Measurements from ENCODE around the gene GTF2F2. TPM values are rescaled to one million over a fixed set of nuclear protein-coding genes. Genes with fewer than 3 reads are reported as not detected.
"Not testable (repeated sequence)": the region's sequence is repeated elsewhere in the genome, so short reads cannot be mapped to it uniquely, and the experiment has no call there.

The GTF2F2 gene
- total RNA-seq, 1 donor from 2014 or later = 19.9 TPM

DNA sequence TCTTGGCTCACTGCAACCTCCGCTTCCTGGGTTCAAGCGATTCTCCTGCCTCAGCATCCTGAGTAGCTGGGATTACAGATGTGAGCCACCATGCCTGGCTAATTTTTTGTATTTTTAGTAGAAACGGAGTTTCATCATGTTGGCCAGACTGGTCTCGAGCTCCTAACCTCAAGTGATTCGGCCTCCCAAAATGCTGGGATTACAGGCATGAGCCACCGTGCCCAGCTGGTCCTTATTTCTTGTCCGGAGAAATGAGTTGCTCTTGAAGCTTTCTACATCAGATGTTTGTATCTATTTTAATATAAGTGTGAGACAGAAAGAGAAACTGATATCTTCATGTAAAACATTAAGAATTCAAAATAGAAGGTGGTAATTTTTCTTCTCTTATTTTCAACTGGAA is 124.4 kb downstream of the GTF2F2 start:
- intact Hi-C loops (cut with micrococcal nuclease) = not testable (repeated sequence)

DNA sequence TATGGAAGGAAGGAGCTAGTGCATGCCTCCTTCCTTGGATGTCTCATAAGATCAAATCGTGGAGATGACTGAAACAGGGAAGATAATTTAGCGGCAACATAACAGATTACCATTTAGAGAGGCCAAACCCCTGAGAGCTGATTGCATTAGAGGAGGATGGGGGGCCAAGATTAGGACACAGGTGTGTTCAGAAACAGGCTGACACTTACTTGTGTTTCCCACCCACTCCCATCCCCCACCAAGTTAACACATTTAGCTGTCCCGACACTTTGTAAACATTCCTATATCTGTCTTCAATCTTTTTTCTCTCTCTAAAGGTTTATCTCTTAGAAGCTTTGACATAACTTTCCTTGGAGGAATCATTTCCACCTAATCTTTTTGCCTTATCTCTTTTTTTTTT is 129.4 kb downstream of the GTF2F2 start:
- intact Hi-C loops (cut with micrococcal nuclease) = no loop called here

DNA sequence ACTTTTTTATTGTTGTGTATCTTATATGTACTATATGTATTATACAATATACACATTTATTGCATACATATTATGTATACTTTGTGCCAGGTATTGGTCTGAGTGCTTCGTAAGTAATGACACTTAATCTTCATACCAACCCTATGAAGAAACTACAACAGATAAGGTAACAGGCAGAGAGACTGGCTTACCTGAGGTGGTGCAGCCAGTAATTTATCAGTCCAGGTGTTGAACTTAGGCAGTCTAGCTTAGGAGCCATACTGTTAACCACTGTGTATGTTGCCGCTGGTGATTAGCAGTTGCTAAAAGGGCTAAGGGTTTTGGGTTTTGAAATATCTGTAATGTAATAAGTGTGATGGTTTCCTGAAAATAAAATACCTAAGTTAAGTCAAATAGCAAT is 134.1 kb downstream of the GTF2F2 start:
- intact Hi-C loops (cut with micrococcal nuclease) = no loop called here

DNA sequence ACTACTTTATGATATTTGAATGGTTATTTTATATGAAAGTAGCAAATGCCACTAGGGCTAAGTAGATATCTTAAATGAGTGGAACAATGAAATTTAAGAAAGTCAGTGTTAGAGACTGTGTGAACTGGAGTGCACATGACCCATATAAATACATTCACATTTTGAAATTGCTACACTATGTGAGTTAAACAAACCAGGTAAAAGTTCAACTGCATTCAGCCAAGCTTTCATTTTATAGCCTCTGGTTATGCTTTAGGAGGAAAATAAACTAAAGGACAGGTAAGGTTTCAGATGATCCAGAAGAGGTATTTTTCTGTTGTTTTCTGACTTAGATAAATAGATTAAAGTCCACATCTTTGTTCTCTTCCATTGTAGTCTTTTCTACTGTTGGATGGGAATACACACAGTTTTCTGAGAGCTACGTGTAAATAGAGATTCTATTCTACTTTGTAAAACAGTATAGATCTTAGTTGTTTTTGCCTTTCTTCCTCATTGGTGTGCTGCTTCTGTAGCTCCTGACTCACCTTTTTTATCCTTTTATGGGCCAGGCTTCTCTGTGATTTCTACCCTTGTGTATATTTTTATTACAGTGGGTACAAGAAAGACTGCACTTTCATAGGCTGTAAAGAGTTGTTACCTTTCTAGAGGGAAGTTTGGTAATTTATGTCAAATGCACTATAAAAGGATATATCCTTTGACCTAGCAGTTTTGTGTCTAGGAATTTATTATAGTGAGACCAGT is 135.1 kb downstream of the GTF2F2 start:
- intact Hi-C loops (cut with micrococcal nuclease) = no loop called here

DNA sequence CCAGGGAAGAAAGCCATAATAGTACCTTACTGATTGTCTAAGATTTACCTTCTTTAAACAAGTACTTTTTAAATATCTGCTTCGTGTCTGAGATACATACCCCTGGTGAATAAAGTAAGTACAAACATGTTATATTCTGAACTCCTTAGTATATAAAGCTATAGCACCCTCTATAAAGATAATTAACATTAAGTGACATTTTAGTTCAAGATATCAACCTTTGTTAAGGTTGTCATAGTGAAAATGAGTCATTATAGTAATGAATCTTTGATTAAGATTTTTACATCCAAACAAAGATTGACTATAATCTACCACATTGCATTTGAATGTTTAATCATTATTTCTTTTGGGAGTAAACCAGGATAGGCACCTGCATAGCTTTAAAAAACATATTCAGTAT is 135.9 kb downstream of the GTF2F2 start:
- intact Hi-C loops (cut with micrococcal nuclease) = no loop called here

DNA sequence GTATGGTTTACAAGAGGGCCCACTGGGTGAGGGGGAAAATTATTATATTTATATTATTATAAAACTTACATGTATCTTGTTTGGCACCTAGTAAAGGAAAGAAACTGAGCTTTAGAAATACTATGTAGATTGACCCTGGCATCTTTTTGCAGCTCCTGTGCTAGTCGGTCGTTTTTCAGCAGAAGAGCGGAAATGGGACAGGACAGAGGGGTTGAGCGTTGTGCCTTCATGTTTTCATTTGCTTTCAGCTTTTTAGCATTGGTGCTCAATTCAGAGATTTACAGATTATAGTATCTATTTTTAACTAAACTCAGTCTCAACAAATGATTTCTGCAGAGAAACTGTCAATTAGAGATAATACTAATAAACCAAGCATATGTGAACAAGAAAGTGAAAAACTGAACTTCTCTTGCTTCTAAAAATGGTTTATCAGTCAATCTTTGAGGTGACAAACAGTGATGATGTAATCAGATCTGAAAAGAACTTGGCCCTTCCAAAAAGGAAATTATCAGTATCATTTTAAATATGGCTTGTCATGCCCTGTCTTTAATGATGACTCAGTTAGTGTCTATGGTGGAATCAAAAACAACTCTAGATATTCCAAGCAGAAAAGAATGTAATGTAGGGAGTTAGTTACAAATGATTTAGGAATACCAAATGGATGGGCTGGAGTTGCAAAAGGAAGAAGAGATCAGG is 137.5 kb downstream of the GTF2F2 start:
- intact Hi-C loops (cut with micrococcal nuclease) = no loop called here

DNA sequence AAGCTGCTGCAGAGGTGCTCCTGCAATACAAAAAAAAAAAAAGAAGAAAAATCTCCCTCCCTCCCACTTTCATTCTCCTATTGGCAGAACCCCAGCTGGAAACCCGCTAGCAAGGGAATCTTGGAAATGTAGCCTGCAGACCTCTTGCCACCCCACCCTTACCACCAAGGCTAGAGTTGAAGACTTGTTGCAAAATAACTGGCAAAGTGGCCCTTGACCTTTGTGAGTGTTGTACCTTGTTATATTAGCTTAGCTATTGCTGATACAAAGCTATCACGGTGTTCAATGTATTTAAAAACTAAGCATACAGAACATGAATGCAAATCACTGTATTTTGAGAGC is 138.0 kb downstream of the GTF2F2 start:
- intact Hi-C loops (cut with micrococcal nuclease) = no loop called here

DNA sequence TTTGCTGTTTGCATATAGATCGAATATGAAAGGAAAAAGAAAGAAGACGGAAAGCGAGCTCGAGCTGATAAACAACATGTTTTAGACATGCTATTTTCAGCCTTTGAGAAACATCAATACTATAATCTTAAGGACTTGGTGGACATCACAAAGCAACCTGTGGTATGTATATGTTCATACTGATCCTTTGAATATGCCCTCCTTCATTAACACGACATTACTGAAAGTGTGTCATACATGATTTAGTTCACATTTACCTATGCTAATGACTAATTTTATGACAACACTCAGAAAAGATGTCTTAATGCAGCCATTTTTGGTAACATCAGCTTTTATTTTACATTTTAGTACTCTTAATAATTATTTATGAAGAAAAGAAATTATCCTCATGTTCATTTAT is 146.9 kb downstream of the GTF2F2 start:
- intact Hi-C loops (cut with micrococcal nuclease) = no loop called here

DNA sequence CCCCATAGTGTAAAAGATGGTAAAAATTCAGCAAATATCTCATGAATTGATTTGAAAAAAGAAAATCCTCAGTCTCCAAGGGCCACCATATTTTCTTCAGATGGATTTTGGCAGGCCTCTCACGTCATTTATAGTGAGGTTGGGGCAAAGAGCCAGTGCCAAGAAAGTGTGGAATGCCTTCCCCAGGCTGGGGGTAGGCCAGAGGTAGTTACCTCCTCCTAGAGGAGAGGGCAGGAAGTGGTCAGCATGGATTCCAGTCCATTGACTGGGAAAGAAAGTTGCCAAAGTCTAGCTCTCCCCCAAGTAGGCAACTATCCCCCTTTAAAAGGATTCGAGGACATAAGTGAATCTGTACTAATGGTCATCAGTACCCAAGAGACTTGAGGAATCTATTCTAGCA is 148.9 kb downstream of the GTF2F2 start:
- intact Hi-C loops (cut with micrococcal nuclease) = no loop called here

DNA sequence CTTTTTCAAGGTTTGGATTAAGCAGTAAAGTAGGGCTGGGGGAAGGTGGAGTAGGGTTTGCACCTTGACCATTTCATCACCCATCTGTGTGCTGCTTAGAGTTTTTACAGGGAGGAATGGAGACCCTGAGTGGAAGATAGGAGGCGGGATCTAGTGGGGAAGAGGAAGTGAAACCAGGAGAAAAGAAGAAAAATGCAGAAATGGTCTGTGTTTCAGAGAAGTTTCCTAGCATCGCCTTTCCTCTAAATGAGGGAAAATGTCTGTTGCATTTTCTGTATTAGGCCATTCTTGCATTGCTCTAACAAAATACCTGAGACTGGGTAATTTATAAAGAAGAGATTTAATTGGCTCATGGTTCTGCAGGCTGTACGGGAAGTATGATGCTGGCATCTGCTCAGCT is 156.6 kb downstream of the GTF2F2 start:
- intact Hi-C loops (cut with micrococcal nuclease) = no loop called here

DNA sequence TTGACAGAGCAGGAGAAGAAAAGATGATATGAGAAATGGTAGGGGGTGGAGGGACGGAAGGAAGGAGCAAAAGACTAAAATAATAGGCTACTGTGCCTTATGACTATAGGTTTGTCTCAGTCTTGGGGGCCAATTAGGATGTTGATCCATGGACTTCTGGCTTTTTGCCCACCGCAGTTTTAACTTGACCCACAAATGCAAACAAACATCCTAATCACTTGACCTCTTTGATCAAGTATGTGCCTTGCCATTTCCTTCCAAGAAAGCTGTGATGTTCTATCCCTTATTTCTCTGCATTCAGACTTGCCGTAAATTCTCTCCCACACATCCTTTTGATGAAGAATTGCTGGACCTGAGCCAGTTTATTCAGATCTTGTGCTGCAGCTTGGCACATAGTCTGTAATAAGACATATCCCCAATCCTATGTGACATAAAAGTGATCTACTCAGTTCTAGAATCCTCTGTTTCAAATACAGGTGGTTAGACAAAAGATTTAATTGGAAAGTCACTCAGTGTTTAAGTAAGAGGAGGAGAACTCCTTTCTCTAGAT is 157.9 kb downstream of the GTF2F2 start:
- intact Hi-C loops (cut with micrococcal nuclease) = no loop called here

DNA sequence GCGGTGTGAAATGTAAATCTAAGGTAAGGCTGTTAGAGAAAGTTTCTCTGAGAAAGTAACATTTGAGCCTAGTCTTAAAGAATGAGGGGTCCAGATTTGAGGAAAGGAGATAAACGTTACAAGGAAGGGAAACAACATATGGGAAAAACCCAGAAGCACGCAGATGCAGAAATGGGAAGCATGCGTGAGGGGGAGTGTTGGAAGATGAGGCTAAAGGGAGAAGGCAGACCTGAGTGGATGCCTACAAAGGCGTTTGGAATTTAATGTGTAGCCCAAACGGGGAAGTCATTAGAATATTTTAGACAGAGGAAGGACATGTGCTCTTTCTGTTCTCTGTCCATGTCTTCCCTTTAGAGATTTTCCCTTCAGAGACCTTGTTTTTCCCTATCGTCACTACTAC is 159.7 kb downstream of the GTF2F2 start:
- intact Hi-C loops (cut with micrococcal nuclease) = no loop called here

DNA sequence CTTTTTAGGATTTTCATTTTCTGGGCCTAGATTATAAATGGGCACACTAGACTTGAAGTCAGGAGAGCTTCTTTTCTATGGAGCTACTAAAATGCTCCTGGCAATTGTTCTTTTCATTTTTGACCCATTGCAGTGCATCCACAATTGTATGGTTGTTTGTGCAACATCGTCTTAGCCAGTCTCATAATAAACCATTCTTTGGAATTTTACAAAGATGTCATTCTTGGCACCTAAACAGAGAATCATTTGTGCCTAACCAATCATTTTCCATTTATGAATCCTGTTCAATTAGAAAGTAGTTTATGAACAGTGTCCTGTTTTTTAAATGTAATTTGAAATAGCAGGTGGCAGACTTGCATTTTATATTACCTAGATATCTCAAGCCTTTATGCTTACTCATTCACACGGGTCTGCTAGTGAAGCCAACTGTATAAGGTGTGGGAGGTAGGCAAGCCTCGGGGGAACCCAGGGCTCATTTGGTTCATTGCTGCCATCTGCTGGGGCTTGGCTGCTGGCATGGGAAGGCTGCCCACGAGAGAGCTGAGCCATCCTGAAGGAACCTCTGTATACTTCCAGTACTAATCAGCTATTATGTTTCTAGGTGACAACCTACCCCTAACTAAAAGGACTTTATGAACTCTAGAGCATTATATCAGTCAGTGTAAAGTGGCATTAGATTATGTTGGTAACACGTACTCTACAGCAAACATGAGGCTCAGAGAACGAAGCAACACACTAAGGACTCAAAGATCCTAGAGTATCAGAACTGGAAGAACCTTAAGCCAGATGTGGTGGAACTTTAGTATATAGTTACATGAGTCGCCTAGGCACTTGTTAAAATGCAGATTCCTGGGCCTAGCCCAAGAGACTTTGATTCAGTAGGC is 160.7 kb downstream of the GTF2F2 start:
- intact Hi-C loops (cut with micrococcal nuclease) = loop anchor here (1.0 kb wide), 1 partner anchor 234 kb away; no protein-coding TSS in a partner anchor

DNA sequence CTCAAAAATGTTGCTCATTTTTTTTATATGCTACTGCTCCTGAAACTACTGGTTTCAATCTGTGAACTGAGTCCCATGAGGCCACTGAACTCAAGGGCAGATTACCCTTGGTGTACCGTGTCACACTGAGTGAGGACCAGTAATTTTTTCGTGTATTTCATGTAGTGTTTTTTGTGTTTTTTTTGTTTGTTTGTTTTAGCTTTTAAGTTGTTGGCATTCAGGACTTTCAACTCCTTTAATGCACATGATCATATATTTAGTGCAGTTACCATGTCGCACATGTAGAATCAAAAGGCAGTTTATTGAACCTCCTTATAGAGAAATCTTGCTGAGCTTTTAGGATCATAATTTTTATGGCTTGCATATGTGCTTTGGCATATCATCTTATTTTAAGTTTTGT is 162.7 kb downstream of the GTF2F2 start:
- intact Hi-C loops (cut with micrococcal nuclease) = no loop called here

DNA sequence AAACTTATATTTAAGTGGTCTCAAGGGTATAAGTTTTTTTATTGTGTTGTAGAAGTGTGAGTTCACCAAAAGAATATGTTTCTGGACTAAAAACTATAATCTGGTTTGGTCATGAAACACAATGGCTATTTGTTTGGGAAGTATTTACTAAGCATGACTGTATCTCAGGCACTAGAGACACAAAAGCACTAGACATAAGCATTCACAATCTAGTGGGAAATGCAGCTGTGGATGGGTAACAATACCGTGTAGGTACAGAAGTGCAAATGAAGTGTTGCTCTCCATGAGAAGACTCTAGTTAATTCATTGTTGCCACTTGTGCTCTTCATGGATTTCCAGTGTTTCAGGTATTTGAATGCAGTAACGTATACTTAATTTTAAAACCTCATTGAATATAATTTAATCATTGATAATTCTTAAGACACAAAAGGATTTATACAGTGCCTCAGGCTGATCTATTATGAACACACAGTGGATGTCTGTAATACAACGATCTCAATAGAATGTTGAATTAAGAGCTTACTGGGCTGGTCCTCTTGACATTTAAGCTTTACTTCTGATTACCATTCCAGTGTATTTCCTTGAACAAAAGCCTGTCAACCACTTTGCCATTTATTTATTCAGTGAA is 169.7 kb downstream of the GTF2F2 start:
- intact Hi-C loops (cut with micrococcal nuclease) = no loop called here

DNA sequence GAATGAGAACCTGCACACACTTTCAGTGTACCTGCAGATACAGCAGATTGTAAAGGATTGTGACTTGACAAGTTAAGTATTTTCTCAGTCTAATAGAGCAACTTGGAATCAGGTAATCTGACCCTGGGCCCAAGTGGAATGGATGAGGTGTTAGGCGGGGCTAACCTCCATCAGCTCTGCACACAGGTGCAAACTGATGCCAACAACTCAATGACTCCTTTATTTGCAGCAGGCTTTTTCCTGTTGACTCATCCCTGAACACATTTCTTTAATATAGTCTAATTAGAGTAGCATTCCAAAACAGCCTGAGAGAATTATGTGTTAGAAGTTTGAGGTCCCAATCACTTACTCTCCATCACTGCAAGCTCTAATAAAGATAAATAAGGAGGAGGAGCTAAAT is 171.9 kb downstream of the GTF2F2 start:
- intact Hi-C loops (cut with micrococcal nuclease) = no loop called here

DNA sequence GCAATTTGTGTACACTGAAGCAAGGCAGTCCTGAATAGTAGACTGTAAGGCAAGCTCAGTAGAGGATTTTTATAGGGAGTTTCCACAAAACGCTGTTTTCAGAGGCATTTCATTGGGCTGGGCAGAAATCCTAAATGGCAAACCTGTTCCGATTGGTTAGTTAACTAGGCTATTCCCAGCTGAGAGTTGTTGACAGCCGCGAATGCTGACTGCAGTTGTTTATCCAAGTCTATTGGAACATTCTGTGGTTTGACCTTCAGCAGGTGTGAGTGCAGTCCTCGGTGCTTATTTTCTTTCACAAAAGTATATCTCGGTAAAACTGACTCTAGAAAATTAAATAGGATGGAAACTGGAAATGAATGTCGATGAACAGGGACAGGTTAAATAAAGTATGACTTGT is 175.2 kb downstream of the GTF2F2 start:
- intact Hi-C loops (cut with micrococcal nuclease) = loop anchor here (5.0 kb wide), 1 partner anchor 718 kb away; the partner anchor contains the start of gene TSC22D1

DNA sequence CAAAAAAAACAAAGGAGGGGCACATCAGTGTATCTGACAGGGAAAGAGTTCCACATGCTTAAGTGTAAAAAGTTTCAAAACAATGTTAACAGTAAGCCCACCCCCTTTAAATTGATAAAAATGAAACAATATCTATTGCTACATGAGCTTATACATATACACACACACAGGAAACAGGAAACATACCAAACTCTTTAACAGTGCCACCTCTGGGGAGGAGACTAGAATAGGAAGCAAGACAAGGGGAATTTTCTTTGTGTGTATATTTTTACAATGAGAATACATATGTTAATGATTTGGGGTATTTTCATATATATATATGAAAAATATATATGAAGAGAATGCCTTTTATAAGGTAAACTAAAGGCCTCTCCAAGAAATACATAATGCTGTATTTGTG is 175.9 kb downstream of the GTF2F2 start:
- intact Hi-C loops (cut with micrococcal nuclease) = loop anchor here (5.0 kb wide), 1 partner anchor 719 kb away; the partner anchor contains the start of gene TSC22D1

DNA sequence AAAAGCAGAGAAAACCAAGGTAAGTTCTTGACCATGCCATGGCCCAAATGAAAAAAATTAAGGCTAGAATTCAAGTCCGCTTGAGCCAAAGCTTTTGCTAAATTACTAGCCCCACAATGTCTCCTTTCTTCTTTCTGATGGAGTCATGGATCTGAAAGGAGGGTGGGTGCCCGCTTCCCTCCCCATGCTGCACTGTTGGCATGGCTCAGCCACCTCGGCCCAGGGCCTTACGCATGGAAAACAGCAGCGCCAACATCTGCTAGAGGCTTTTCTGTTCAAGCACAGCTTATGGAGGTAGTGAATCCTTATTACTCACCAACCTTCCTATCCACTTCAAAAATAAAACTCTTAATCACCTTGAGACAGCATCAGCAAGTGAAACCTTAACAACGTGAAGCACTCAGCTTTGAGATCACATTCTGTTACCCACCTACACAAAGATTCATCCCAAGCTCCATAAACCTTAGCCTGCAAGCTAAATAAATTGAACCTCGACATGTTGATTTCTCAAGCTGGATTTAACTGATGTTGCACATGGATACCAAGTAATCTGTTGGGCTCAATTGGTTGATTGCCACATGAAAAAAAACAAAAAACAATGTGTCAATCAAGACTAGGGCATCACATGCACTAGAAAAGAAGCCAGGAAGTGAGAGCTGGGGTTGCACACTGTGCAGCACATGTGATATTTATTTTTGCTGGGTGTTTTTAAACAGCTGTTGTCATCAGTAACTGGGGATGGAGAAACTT is 177.3 kb downstream of the GTF2F2 start:
- intact Hi-C loops (cut with micrococcal nuclease) = loop anchor here (5.0 kb wide), 1 partner anchor 720 kb away; the partner anchor contains the start of gene TSC22D1

DNA sequence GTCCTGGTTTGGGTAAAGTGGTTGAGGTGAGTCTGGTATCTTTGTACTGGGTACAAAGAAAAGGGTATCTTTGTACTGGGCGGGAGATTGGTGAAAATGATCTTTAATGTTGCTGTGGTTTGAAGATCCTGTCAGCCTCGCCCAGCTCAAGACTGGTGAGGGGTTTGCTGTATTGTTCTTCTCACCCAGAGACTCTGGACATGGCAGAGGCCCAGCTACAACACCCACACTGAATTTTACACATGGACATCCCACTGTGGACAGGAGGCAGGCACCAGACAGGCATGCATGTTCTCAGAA is 177.8 kb downstream of the GTF2F2 start:
- intact Hi-C loops (cut with micrococcal nuclease) = loop anchor here (5.0 kb wide), 1 partner anchor 721 kb away; the partner anchor contains the start of gene TSC22D1
